Measurements from ENCODE around the gene RGS10. TPM values are rescaled to one million over a fixed set of nuclear protein-coding genes. Genes with fewer than 3 reads are reported as not detected.

Gene RGS10
- 34.9 and 46.2 TPM in 2 replicates for total RNA-seq

DNA sequence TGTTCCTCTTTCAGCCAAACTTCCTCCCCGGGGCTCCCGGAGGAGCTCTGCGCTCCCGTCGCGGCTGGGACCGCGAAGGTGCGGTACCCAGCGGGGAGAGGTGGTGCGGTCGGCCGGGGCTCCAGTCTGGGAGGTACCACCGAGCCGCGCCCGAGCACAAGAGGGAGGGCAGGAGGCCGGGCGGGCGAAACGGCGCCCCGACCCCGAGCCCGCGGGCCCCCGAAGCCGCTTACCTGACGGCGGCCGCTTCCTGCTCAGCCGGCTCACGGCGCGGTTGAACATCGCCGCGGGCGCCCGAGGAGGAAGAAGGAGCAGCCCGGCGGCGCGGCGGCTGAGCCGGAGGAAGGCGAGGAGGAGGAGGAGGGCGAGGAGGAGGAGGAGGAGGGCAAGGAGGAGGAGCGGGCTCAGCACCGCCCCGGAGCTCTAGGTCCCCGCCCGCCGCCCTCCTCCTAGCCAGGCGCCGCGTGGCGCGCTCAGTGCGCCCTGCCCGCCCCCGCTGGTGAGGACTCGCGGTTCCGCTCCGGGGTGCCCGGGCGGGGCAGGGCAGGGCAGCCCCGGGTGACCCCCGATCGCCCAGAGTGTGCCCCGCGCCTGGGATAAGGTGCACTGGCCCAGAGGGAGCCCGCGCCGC lies at the start of gene RGS10:
TSS of gene RGS10 (minus strand) at position 363 of the 631 bp plus-strand sequence. CDS start at position 282, 81 bp downstream.

Other genes with a start within 250 kb of the RGS10 start
- 16.9 and 35.8 TPM in 2 replicates for gene TIAL1, start 54.2 kb upstream of the RGS10 start, total RNA-seq
- gene BAG3, start 108.7 kb upstream of the RGS10 start, total RNA-seq, result 10.7 and 14.1 TPM in 2 replicates
- 16.0 and 17.7 TPM in 2 replicates for gene INPP5F, start 183.3 kb upstream of the RGS10 start, total RNA-seq

Data from aortic smooth muscle cell (primary cell).